A549 (cell line): ENCODE results near the gene OSBPL9. TPM values are rescaled to one million over a fixed set of nuclear protein-coding genes. Genes with fewer than 3 reads are reported as not detected.

Experiments used
- ATAC-seq, 2 experiments: fragments of 200-7000 bp in 1 of 2; fragments of >200 bp in 1 of 2; cut with Nextera tagmentation in 1 of 2; cut with Tn5 transposase in 1 of 2; 3 replicates each; pipeline versions ENCODE4 v1.8.0 to v1.9.1; 2018 to 2020; ENCODE audit warnings: mild to moderate bottlenecking in 1 of 2, moderate library complexity in 1 of 2
- CTCF ChIA-PET: fragments of 300-600 bp; sonication (Branson Sonifier 250); formaldehyde crosslinking; extraction: SDS; loops from one replicate; lab custom pipeline; 2021; ENCODE audit warnings: antibody characterized with exemption, inconsistent platforms; lab: Yijun Ruan, JAX
- POLR2A ChIA-PET: fragments of 350-600 bp; formaldehyde crosslinking; extraction: SDS; loops from one replicate; lab custom pipeline; 2021; ENCODE audit warnings: antibody characterized with exemption, inconsistent platforms; lab: Yijun Ruan, JAX
- DNase-seq, 2 experiments: peaks; one replicate each; pipeline versions ENCODE4 v3.0.0 to v3.0.0-alpha.2; 2011 to 2016; ENCODE audit warnings: low read depth in 1 of 2, low spot score in 1 of 2
- FAIRE-seq: peaks from 2 replicates; lab custom pipeline; 2011; peaks lifted over from hg19 to GRCh38; lab: Jason Lieb, UNC
- H3K27ac ChIP-seq, 2 experiments: fragments of >200 bp; sonication (Bioruptor Twin); formaldehyde crosslinking; 3 replicates each; pipeline ENCODE4 v1.5.1; 2016 to 2017
- H3K4me1 ChIP-seq: fragments of >200 bp; sonication (Bioruptor Twin); formaldehyde crosslinking; 3 replicates; pipeline ENCODE4 v1.6.1; 2016
- H3K4me2 ChIP-seq: fragments of >200 bp; sonication (Bioruptor Twin); formaldehyde crosslinking; 3 replicates; pipeline ENCODE4 v1.6.1; 2016
- H3K4me3 ChIP-seq: fragments of >200 bp; sonication (Bioruptor Twin); formaldehyde crosslinking; 3 replicates; pipeline ENCODE4 v1.5.1; 2016
- H3K9me3 ChIP-seq: fragments of >200 bp; sonication (Bioruptor Twin); formaldehyde crosslinking; 3 replicates; pipeline ENCODE4 v1.6.1; 2016
- CBX2 ChIP-seq: fragments of 200-600 bp; sonication (generic); IDR thresholded peaks from 2 replicates; pipeline ENCODE4 v1.6.1; 2016; ENCODE audit warnings: low read depth, mild to moderate bottlenecking, borderline replicate concordance
- CEBPB ChIP-seq, 2 experiments: fragments of >200 bp in 1 of 2; sonication (Bioruptor Twin) in 1 of 2; formaldehyde crosslinking in 1 of 2; IDR thresholded peaks; 2 replicates each; pipeline ENCODE4 v1.6.1; 2012 to 2016
- EP300 ChIP-seq, 2 experiments: fragments of >200 bp; sonication (Bioruptor Twin); formaldehyde crosslinking; IDR thresholded peaks; 2 replicates in 1 of 2; 3 replicates in 1 of 2; pipeline ENCODE4 v1.6.1; 2016 to 2017
- FOSB ChIP-seq: fragments of 250-450 bp; sonication (Bioruptor Pico); IDR thresholded peaks from 2 replicates; pipeline ENCODE4 v1.5.0; 2020; ENCODE audit warnings: mild to moderate bottlenecking, moderate library complexity
- HDAC2 ChIP-seq: fragments of 200-600 bp; sonication (generic); IDR thresholded peaks from 2 replicates; pipeline ENCODE4 v1.6.1; 2016
- HEYL ChIP-seq: fragments of 250-450 bp; sonication (Bioruptor Pico); IDR thresholded peaks from 2 replicates; pipeline ENCODE4 v1.8.0; 2021; ENCODE audit warnings: mild to moderate bottlenecking, moderate library complexity
- JUN ChIP-seq, 2 experiments: fragments of >200 bp; sonication (Bioruptor Twin); formaldehyde crosslinking; IDR thresholded peaks; 2 replicates in 1 of 2; 3 replicates in 1 of 2; pipeline ENCODE4 v1.6.1; 2016 to 2017
- MAZ ChIP-seq: fragments of 150-350 bp; IDR thresholded peaks from 2 replicates; pipeline ENCODE4 v1.6.1; 2014; ENCODE audit warnings: antibody characterized with exemption, low read depth, low read length, borderline replicate concordance
- NPAS2 ChIP-seq: fragments of 250-450 bp; sonication (Bioruptor Pico); IDR thresholded peaks from 2 replicates; pipeline ENCODE4 v1.8.0; 2022; ENCODE audit warnings: mild to moderate bottlenecking, moderate library complexity, borderline replicate concordance
- PHF8 ChIP-seq: fragments of 200-600 bp; sonication (generic); IDR thresholded peaks from 2 replicates; pipeline ENCODE4 v1.6.1; 2016; ENCODE audit warnings: low read depth, mild to moderate bottlenecking, antibody characterized with exemption, moderate library complexity, borderline replicate concordance
- POLR2A ChIP-seq: IDR thresholded peaks from 2 replicates; pipeline ENCODE4 v1.6.1; 2012; ENCODE audit warnings: mild to moderate bottlenecking, low read length
- POLR2AphosphoS2 ChIP-seq: conservative IDR thresholded peaks from 2 replicates; pipeline ENCODE4 v1.6.1; 2012; ENCODE audit warnings: low read length, improper control_type of control experiment, inconsistent platforms
- RARB ChIP-seq: fragments of 250-450 bp; sonication (Bioruptor Pico); IDR thresholded peaks from 2 replicates; pipeline ENCODE4 v1.8.0; 2021; ENCODE audit warnings: mild to moderate bottlenecking, moderate library complexity
- SMC3 ChIP-seq: fragments of >200 bp; sonication (Bioruptor Twin); formaldehyde crosslinking; IDR thresholded peaks from 3 replicates; pipeline ENCODE4 v1.6.1; 2018; ENCODE audit warnings: inconsistent platforms
- SREBF2 ChIP-seq: fragments of 450-650 bp; IDR thresholded peaks from 2 replicates; pipeline ENCODE4 v1.6.1; 2014; ENCODE audit warnings: mild to moderate bottlenecking, moderate library complexity
- TP53 ChIP-seq: fragments of 250-450 bp; sonication (Bioruptor Pico); IDR thresholded peaks from 2 replicates; pipeline ENCODE4 v1.5.0; 2021; ENCODE audit warnings: mild to moderate bottlenecking, moderate library complexity
- WGBS: methylation state at CpG from one replicate; pipeline ENCODE4 v1.1.6; 2017; ENCODE audit errors: missing lambda C conversion rate; 5-methylcytosine and 5-hydroxymethylcytosine counted together
- polyA plus RNA-seq, 4 experiments: library from polyadenylated mRNA; depleted of rRNA in 3 of 4; stranded (reverse); fragments of >200 nt; fragmentation: RNase III in 1 of 4; extraction: RNeasy Plus Mini Kit Qiagen cat#74134 plus additional on column Dnase treatment in 1 of 4; gene quantifications; 2 replicates in 3 of 4; 3 replicates in 1 of 4; pipeline ENCODE4 v1.2.3, GENCODE V29; 2011 to 2017
- TF ChIP-seq, protein P1 (sequence below): fragments of >200 bp; sonication (Bioruptor Twin); formaldehyde crosslinking; IDR thresholded peaks from 3 replicates; pipeline ENCODE4 v1.6.1; 2016
- TF ChIP-seq, protein P2 (sequence below): fragments of >200 bp; sonication (Bioruptor Twin); formaldehyde crosslinking; IDR thresholded peaks from 3 replicates; pipeline ENCODE4 v1.5.1; 2016
- TF ChIP-seq, protein P3 (sequence below): fragments of 250-450 bp; sonication (Bioruptor Pico); IDR thresholded peaks from 2 replicates; pipeline ENCODE4 v1.5.0; 2020; ENCODE audit warnings: low read depth, mild to moderate bottlenecking, moderate library complexity

OSBPL9 gene
- polyA plus RNA-seq, 2 of the 4 experiments (the other 2 are of a cell fraction), result 52.6 to 93.7 TPM

DNA sequence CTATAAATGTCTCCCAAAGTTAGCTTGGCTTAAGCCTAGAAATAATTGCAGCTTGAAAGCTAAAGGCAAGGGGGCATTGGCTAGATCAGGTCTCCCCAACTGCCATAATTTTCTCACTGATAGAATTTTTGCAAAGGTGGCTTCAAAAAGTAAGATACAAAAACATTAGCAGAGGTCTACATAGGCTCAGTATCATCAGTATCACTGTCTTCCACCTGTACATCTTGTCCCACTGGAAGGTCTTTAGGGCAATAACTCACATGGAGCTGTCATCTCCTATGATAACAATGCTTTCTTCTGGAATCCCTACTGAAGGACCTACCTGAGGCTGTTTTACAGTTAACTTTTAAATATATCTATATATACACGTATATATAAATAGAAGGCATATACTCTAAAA lies 14.9 kb downstream of the OSBPL9 start:
- no peaks in the 10 kb centered on the region for H3K9me3 ChIP-seq
- peaks cover 31% of the 10 kb centered on the region for H3K4me1 ChIP-seq

GRCh38 chr1:51634618-51635017 lies 17.7 kb downstream of the OSBPL9 start:
- Histone ChIP-seq H3K4me3 (no peak overlapping the region), H3K9me3 (no peaks in the 10 kb centered on the region), H3K27ac (peak overlapping the region; percentile 62 to 80; a peak in 5 of 6 replicates), H3K4me2 (no peak overlapping the region), H3K4me1 (peaks cover 50% of the 10 kb centered on the region)
- no peak; a peak in 1 of 6 replicates for ATAC-seq
- no peak for FAIRE-seq
- POLR2A ChIA-PET, result no interaction called here
- DNase-seq, result no peak
- CTCF ChIA-PET, result interaction anchor here (1.3 kb wide), 1 partner anchor 135 kb away, joined by 4 read pairs; no protein-coding TSS in a partner anchor
- TF ChIP-seq CEBPB (IDR thresholded peaks at IDR 0.05), result no peak
- TF ChIP-seq NPAS2 (CRISPR knock-in tag), result no peak
- TF ChIP-seq, protein P1, sequence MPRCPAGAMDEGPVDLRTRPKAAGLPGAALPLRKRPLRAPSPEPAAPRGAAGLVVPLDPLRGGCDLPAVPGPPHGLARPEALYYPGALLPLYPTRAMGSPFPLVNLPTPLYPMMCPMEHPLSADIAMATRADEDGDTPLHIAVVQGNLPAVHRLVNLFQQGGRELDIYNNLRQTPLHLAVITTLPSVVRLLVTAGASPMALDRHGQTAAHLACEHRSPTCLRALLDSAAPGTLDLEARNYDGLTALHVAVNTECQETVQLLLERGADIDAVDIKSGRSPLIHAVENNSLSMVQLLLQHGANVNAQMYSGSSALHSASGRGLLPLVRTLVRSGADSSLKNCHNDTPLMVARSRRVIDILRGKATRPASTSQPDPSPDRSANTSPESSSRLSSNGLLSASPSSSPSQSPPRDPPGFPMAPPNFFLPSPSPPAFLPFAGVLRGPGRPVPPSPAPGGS, result no peak
- TF ChIP-seq PHF8, result no peak
- TF ChIP-seq CBX2, result no peak
- TF ChIP-seq FOSB (CRISPR knock-in tag), result no peak
- 80% methylated on average over 7 of the region's 7 CpGs for WGBS

More for the DNA sequence above, 14.9 kb downstream of the OSBPL9 start:
- Histone ChIP-seq H3K27ac (no peak overlapping the region), H3K4me2 (no peak overlapping the region), H3K4me3 (no peak overlapping the region)
- POLR2A ChIA-PET, result no interaction called here
- no peak for TF ChIP-seq TP53
- DNase-seq, result no peak
- no peak for ATAC-seq
- 91% methylated on average over 1 of the region's 1 CpG for WGBS
- CTCF ChIA-PET, result interaction anchor here (0.9 kb wide), 1 partner anchor 12 kb away, joined by 3 read pairs; no protein-coding TSS in a partner anchor
- FAIRE-seq, result no peak

GRCh38 chr1:51635615-51636014 lies 18.7 kb downstream of the OSBPL9 start:
- WGBS, result 27% methylated on average over 3 of the region's 3 CpGs
- Histone ChIP-seq H3K4me2 (peak overlapping the region; percentile 55), H3K4me3 (no peak overlapping the region), H3K4me1 (peaks cover 59% of the 10 kb centered on the region), H3K9me3 (no peaks in the 10 kb centered on the region), H3K27ac (peak overlapping the region; percentile 62 to 80; a peak in 5 of 6 replicates)
- ATAC-seq (0 out of 6 replicates have a peak, but pooled peaks of 1 of the 2 experiments have one; percentile 19), FAIRE-seq (no peak), DNase-seq (no peak)
- POLR2A ChIA-PET, result no interaction called here
- no peak for TF ChIP-seq HEYL (CRISPR knock-in tag)
- no peak for TF ChIP-seq CBX2
- TF ChIP-seq NPAS2 (CRISPR knock-in tag), result no peak
- TF ChIP-seq, protein P2, sequence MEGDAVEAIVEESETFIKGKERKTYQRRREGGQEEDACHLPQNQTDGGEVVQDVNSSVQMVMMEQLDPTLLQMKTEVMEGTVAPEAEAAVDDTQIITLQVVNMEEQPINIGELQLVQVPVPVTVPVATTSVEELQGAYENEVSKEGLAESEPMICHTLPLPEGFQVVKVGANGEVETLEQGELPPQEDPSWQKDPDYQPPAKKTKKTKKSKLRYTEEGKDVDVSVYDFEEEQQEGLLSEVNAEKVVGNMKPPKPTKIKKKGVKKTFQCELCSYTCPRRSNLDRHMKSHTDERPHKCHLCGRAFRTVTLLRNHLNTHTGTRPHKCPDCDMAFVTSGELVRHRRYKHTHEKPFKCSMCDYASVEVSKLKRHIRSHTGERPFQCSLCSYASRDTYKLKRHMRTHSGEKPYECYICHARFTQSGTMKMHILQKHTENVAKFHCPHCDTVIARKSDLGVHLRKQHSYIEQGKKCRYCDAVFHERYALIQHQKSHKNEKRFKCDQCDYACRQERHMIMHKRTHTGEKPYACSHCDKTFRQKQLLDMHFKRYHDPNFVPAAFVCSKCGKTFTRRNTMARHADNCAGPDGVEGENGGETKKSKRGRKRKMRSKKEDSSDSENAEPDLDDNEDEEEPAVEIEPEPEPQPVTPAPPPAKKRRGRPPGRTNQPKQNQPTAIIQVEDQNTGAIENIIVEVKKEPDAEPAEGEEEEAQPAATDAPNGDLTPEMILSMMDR, result no peak
- no peak for TF ChIP-seq TP53
- no peak for TF ChIP-seq SREBF2
- TF ChIP-seq HDAC2, result no peak
- TF ChIP-seq EP300 (IDR thresholded peaks at IDR 0.05), result no peak
- TF ChIP-seq, protein P3, sequence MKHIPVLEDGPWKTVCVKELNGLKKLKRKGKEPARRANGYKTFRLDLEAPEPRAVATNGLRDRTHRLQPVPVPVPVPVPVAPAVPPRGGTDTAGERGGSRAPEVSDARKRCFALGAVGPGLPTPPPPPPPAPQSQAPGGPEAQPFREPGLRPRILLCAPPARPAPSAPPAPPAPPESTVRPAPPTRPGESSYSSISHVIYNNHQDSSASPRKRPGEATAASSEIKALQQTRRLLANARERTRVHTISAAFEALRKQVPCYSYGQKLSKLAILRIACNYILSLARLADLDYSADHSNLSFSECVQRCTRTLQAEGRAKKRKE (CRISPR knock-in tag), result no peak
- TF ChIP-seq MAZ, result no peak
- no peak for TF ChIP-seq JUN (IDR thresholded peaks at IDR 0.05)
- no peak for TF ChIP-seq POLR2A
- TF ChIP-seq POLR2AphosphoS2, result no peak
- no peak for TF ChIP-seq SMC3
- TF ChIP-seq RARB (CRISPR knock-in tag), result no peak
- CTCF ChIA-PET, result interaction anchor here (1.3 kb wide), 1 partner anchor 134 kb away, joined by 4 read pairs; no protein-coding TSS in a partner anchor
